Psoas muscle (tissue), 8 donors: Measurements from ENCODE around the gene RAB3C. TPM values are rescaled to one million over a fixed set of nuclear protein-coding genes. Genes with fewer than 3 reads are reported as not detected.
"Not testable (repeated sequence)": the region's sequence is repeated elsewhere in the genome, so short reads cannot be mapped to it uniquely, and the experiment has no call there.

Source experiments
- ATAC-seq, 4 donors: fragments of 200-7000 bp; cut with Tn5 transposase; one replicate each; pipeline ENCODE4 v1.9.1; 2020; ENCODE audit warnings: moderate library complexity in 3 of 4, mild to moderate bottlenecking in 2 of 4
- DNase-seq, 2 donors: peaks; one replicate each; pipeline ENCODE4 v3.0.0-alpha.2; 2020
- H3K27ac ChIP-seq: fragments of 200-600 bp; one replicate; pipeline ENCODE4 v1.8.0; 2022
- H3K27me3 ChIP-seq, 3 donors: fragments of 200-600 bp in 1 of 3; one replicate each; pipeline versions ENCODE4 v1.6.1 to v1.8.0; 2013 to 2022; ENCODE audit warnings: low read length in 2 of 3, mild to moderate bottlenecking in 2 of 3, moderate library complexity in 1 of 3; ENCODE audit not compliant: insufficient read depth in 3 of 3
- H3K36me3 ChIP-seq, 2 donors: fragments of 200-600 bp in 1 of 2; one replicate each; pipeline versions ENCODE4 v1.6.1 to v1.8.0; 2013 to 2022; ENCODE audit warnings: low read depth in 1 of 2, mild to moderate bottlenecking in 1 of 2, moderate library complexity in 1 of 2; ENCODE audit not compliant: insufficient read depth in 1 of 2
- H3K4me1 ChIP-seq: fragments of 200-600 bp; one replicate; pipeline ENCODE4 v1.8.0; 2022
- H3K4me3 ChIP-seq: fragments of 200-600 bp; one replicate; pipeline ENCODE4 v1.8.0; 2022; ENCODE audit warnings: mild to moderate bottlenecking
- H3K9me3 ChIP-seq: fragments of 200-600 bp; one replicate; pipeline ENCODE4 v1.8.0; 2022
- WGBS, 3 donors: extraction: QIAGEN DNeasy Blood & Tissue Kit; methylation state at CpG; one replicate each; pipeline versions ENCODE4 v1.1.6 to v1.1.7; 2013; 5-methylcytosine and 5-hydroxymethylcytosine counted together
- intact Hi-C, 2 donors: fragments of 100-400 bp; cut with DNase I; formaldehyde crosslinking; loops; one replicate each; pipeline versions ENCODE4 v1.11.0 to v1.14.2; 2022
- polyA plus RNA-seq, 3 donors: library from polyadenylated mRNA; stranded (reverse); fragments of 200-250 nt; gene quantifications; one replicate each; pipeline ENCODE4 v1.2.3, GENCODE V29; 2013
- total RNA-seq, 4 donors: library from RNA; stranded (reverse); fragmentation: NEBNext Ultra II Directional in 2 of 4; extraction: Animal tissue kit (Norgen Biotek cat#: 25700) in 2 of 4; gene quantifications; one replicate each; pipeline versions ENCODE4 v1.2.1 to v1.2.4, GENCODE V29; 2021 to 2023
- TF ChIP-seq, protein P1 (sequence below): fragments of 200-600 bp; IDR thresholded peaks from one replicate; pipeline ENCODE4 v1.8.0; 2022; ENCODE audit warnings: antibody characterized with exemption
- donor health status: healthy with polysubstance abuse.
- donor health status: DM: no; HTN: no; CAD: no; lungs with moderate emphysema.
- donor health status: Bipolar disorder and iron deficiency.
- donor health status: healthy.
- donor health status: DM: yes; HTN: yes; CAD: no.
- donor health status: DM: no; HTN: no; CAD: no.
- donor health status: DM: no; HTN: no; CAD: no.
- donor health status: DM: yes; HTN: yes; CAD: no.

Gene RAB3C
- total and polyA plus RNA-seq, 7 donors, result 0.16 to 2.2 (median 0.62) TPM

DNA sequence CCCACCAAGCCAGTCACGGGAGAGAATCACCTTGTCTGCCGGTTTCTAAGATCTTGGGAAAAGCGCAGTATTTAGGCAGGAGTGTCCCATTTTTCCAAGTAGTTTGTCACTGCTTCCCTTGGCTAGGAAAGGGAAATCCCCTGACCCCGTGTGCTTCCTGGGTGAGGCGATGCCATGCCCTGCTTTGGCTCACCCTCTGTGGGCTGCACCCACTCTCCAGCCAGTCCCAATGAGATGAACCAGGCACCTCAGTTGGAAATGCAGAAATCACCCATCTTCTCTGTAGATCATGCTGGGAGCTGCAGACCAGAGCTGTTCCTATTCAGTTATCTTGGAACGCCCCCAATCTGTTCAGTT lies 116.9 kb downstream of the RAB3C start:
- no peaks in the 10 kb centered on the region for H3K4me1 ChIP-seq
- no peak overlapping the region for H3K27ac ChIP-seq
- DNase-seq, result no peak
- intact Hi-C loops, result no loop called here
- H3K4me3 ChIP-seq, result no peak overlapping the region
- no peaks in the 10 kb centered on the region for H3K36me3 ChIP-seq
- ATAC-seq, result no peak
- H3K27me3 ChIP-seq, result no peaks in the 10 kb centered on the region
- WGBS, 3 donors, result 79 to 85% (median 84%) methylated on average over 6 of the region's 6 CpGs
- H3K9me3 ChIP-seq, result peaks cover 3% of the 10 kb centered on the region
- TF ChIP-seq, protein P1, sequence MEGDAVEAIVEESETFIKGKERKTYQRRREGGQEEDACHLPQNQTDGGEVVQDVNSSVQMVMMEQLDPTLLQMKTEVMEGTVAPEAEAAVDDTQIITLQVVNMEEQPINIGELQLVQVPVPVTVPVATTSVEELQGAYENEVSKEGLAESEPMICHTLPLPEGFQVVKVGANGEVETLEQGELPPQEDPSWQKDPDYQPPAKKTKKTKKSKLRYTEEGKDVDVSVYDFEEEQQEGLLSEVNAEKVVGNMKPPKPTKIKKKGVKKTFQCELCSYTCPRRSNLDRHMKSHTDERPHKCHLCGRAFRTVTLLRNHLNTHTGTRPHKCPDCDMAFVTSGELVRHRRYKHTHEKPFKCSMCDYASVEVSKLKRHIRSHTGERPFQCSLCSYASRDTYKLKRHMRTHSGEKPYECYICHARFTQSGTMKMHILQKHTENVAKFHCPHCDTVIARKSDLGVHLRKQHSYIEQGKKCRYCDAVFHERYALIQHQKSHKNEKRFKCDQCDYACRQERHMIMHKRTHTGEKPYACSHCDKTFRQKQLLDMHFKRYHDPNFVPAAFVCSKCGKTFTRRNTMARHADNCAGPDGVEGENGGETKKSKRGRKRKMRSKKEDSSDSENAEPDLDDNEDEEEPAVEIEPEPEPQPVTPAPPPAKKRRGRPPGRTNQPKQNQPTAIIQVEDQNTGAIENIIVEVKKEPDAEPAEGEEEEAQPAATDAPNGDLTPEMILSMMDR, result no peak

DNA sequence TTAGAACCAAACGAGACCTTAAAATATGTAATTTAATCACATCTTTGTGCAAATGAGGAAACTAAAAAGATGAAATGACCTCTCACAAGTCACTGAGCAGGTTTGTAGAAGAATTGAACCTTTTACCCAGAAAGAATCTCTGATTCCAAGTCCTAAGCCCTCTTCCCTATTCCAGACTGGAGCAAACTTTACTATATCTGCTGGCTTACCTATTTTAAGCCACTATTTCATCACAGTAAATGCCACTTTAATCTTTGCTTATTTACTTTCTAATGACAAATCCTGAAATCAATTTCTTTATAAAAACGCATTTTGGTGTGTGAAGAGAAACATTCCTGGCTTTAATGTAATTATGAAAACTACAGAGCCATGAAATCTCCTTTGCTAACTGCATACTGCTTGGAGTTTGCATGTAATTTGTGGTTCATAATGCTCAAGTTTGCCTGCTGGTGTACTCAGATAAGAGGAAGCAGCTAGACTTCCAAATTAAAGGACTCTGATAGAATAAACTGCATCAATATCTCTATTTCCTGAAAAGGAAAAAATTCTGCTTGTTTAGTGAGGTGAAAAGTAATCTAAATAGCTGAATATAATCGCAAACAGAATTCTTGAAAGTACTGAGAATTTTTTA lies 121.2 kb downstream of the RAB3C start:
- TF ChIP-seq, protein P1, result no peak
- 61 to 74% (median 63%) methylated on average over 3 of the region's 3 CpGs for WGBS, 3 donors
- intact Hi-C loops, result no loop called here
- H3K4me1 ChIP-seq, result no peaks in the 10 kb centered on the region
- H3K36me3 ChIP-seq, result no peaks in the 10 kb centered on the region
- H3K27ac ChIP-seq, result no peak overlapping the region
- no peak for DNase-seq
- H3K4me3 ChIP-seq, result no peak overlapping the region
- no peaks in the 10 kb centered on the region for H3K27me3 ChIP-seq
- ATAC-seq, result no peak
- no peaks in the 10 kb centered on the region for H3K9me3 ChIP-seq

GRCh38 chr5:58706736-58707135 lies 123.9 kb downstream of the RAB3C start:
- H3K27ac ChIP-seq, result no peak overlapping the region
- no peaks in the 10 kb centered on the region for H3K27me3 ChIP-seq
- H3K36me3 ChIP-seq, result no peaks in the 10 kb centered on the region
- ATAC-seq (no peak), DNase-seq (no peak)
- H3K4me3 ChIP-seq, result no peak overlapping the region
- TF ChIP-seq, protein P1, result no peak
- intact Hi-C loops, result no loop called here
- 20 to 36% (median 25%) methylated on average over 3 of the region's 3 CpGs for WGBS, 3 donors
- H3K4me1 ChIP-seq, result no peaks in the 10 kb centered on the region
- no peaks in the 10 kb centered on the region for H3K9me3 ChIP-seq

DNA sequence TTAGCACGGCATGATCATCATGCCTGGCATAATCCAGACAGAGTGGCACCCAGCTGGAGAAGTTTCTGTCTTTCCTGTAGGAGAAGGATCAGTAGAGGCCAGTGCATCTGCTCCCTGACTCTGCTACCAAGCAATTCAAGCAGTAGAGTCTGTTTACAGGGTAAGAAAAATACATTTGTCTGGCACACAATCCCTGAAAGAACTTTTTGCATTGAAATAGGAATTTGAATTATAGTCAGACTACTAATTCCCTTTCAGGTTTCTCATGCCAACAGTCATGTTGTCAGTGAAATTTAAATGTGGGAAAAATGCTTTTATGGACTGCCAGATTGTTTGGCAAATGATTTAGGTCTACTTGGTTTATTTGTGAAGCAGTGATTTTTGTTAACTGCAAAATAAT lies 125.6 kb downstream of the RAB3C start:
- H3K4me1 ChIP-seq, result no peaks in the 10 kb centered on the region
- TF ChIP-seq, protein P1, result no peak
- H3K27ac ChIP-seq, result no peak overlapping the region
- ATAC-seq, result no peak
- H3K36me3 ChIP-seq, result no peaks in the 10 kb centered on the region
- DNase-seq, result no peak
- no peaks in the 10 kb centered on the region for H3K27me3 ChIP-seq
- H3K9me3 ChIP-seq, result no peaks in the 10 kb centered on the region
- WGBS, 3 donors, result 21 to 33% (median 31%) methylated on average over 1 of the region's 1 CpG
- intact Hi-C loops, result no loop called here
- no peak overlapping the region for H3K4me3 ChIP-seq

DNA sequence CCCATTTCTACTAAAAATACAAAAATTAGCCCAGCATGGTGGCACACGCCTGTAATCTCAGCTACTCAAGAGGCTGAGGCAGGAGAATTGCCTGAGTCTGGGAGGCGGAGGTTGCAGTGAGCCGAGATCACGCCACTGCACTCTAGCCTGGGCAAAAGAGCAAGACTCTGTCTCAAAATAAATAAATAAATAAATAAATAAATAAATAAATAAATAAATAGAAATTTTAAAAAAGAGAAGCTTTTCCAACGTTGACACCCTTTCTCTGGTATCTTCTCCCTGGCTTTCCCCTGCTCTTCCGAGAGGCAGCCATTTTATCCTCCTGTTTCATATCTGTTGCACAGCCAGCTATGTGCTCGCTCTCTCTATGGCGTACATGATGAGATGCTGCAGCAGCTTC lies 127.5 kb downstream of the RAB3C start:
- 87 to 93% (median 92%) methylated on average over 8 of the region's 8 CpGs for WGBS, 3 donors
- intact Hi-C loops, ATAC-seq, DNase-seq, H3K9me3 ChIP-seq, H3K4me1 ChIP-seq, H3K27me3 ChIP-seq, H3K36me3 ChIP-seq, H3K4me3 ChIP-seq, H3K27ac ChIP-seq: not testable (repeated sequence)
